Stimulated activated memory B cell treated with anti-CD40 and anti-IgM and Interleukin-4, amounts not matched to agents 10 μg/mL and 1 μg/mL and 100 μg/mL, for 72 hours (primary cell): ENCODE results near the gene EPHA3.
A peak's percentile ranks its signal among the peaks of the same experiment; 100 is the strongest.

ENCODE experiments used
- ATAC-seq: fragments of 150-1000 bp; cut with Tn5 transposase; 2 replicates; pipeline ENCODE4 v1.10.0; 2021
- H3K27ac Mint-ChIP-seq: one replicate; pipeline ENCODE4 v1.8.0; 2022; ENCODE audit warnings: mild to moderate bottlenecking, mixed read lengths
- H3K27me3 Mint-ChIP-seq: one replicate; pipeline ENCODE4 v1.8.0; 2022; ENCODE audit warnings: mixed read lengths
- H3K36me3 Mint-ChIP-seq: one replicate; pipeline ENCODE4 v1.8.0; 2022; ENCODE audit warnings: mixed read lengths
- H3K4me1 Mint-ChIP-seq: one replicate; pipeline ENCODE4 v1.8.0; 2022; ENCODE audit warnings: mixed read lengths
- H3K4me3 Mint-ChIP-seq: one replicate; pipeline ENCODE4 v1.8.0; 2022; ENCODE audit warnings: mild to moderate bottlenecking, moderate library complexity, mixed read lengths
- H3K9me3 Mint-ChIP-seq: one replicate; pipeline ENCODE4 v1.8.0; 2022; ENCODE audit warnings: mixed read lengths

EPHA3 gene

GRCh38 chr3:89107461-89108290 is at the start of gene EPHA3:
Gene EPHA3 (plus strand): TSS chr3:89107621. CDS start chr3:89107749, 128 bp downstream.
- Mint-ChIP-seq H3K9me3 (no peaks in the 10 kb centered on the region), H3K27ac (no peak within 1 kb of the TSS), H3K36me3 (no peaks in the 10 kb centered on the region), H3K4me3 (peak within 1 kb of the TSS; percentile 75), H3K4me1 (peaks cover 14% of the 10 kb centered on the region), H3K27me3 (no peaks in the 10 kb centered on the region)
- ATAC-seq = peak; percentile 94

GRCh38 chr3:89058371-89058770 is 49.0 kb upstream of the EPHA3 start:
- no peak for ATAC-seq
- H3K9me3 Mint-ChIP-seq = no peaks in the 10 kb centered on the region
- no peak overlapping the region for H3K27ac Mint-ChIP-seq
- no peak overlapping the region for H3K4me3 Mint-ChIP-seq
- H3K27me3 Mint-ChIP-seq = no peaks in the 10 kb centered on the region
- H3K36me3 Mint-ChIP-seq = no peaks in the 10 kb centered on the region
- no peaks in the 10 kb centered on the region for H3K4me1 Mint-ChIP-seq

- H3K36me3 Mint-ChIP-seq = no peaks in the 10 kb centered on the region
- no peaks in the 10 kb centered on the region for H3K27me3 Mint-ChIP-seq
- no peaks in the 10 kb centered on the region for H3K9me3 Mint-ChIP-seq
- no peaks in the 10 kb centered on the region for H3K4me1 Mint-ChIP-seq
- no peak overlapping the region for H3K4me3 Mint-ChIP-seq
- no peak overlapping the region for H3K27ac Mint-ChIP-seq
- ATAC-seq = no peak
These were observed 48.1 kb upstream of the EPHA3 start for GRCh38 chr3:89059211-89059925.

- Mint-ChIP-seq H3K4me1 (no peaks in the 10 kb centered on the region), H3K9me3 (no peaks in the 10 kb centered on the region), H3K27ac (no peak overlapping the region), H3K36me3 (no peaks in the 10 kb centered on the region), H3K4me3 (no peak overlapping the region), H3K27me3 (no peaks in the 10 kb centered on the region)
- ATAC-seq = no peak
These were observed 46.2 kb upstream of the EPHA3 start for GRCh38 chr3:89061259-89061658.

GRCh38 chr3:89067736-89068135 is 39.7 kb upstream of the EPHA3 start:
- Mint-ChIP-seq H3K4me3 (no peak overlapping the region), H3K27me3 (no peaks in the 10 kb centered on the region), H3K36me3 (no peaks in the 10 kb centered on the region), H3K9me3 (peaks cover 3% of the 10 kb centered on the region), H3K4me1 (no peaks in the 10 kb centered on the region), H3K27ac (no peak overlapping the region)
- no peak for ATAC-seq

- Mint-ChIP-seq H3K27ac (no peak overlapping the region), H3K36me3 (no peaks in the 10 kb centered on the region), H3K4me1 (no peaks in the 10 kb centered on the region), H3K9me3 (peaks cover 3% of the 10 kb centered on the region), H3K27me3 (no peaks in the 10 kb centered on the region), H3K4me3 (no peak overlapping the region)
- no peak for ATAC-seq
These were observed 34.8 kb upstream of the EPHA3 start for GRCh38 chr3:89072642-89073041.

- no peaks in the 10 kb centered on the region for H3K4me1 Mint-ChIP-seq
- H3K27ac Mint-ChIP-seq = no peak overlapping the region
- no peaks in the 10 kb centered on the region for H3K36me3 Mint-ChIP-seq
- H3K9me3 Mint-ChIP-seq = no peaks in the 10 kb centered on the region
- no peak for ATAC-seq
- H3K4me3 Mint-ChIP-seq = no peak overlapping the region
- H3K27me3 Mint-ChIP-seq = no peaks in the 10 kb centered on the region
These were observed 27.5 kb upstream of the EPHA3 start for GRCh38 chr3:89079944-89080343.

GRCh38 chr3:89087851-89088250 is 19.6 kb upstream of the EPHA3 start:
- no peaks in the 10 kb centered on the region for H3K36me3 Mint-ChIP-seq
- H3K27ac Mint-ChIP-seq = no peak overlapping the region
- no peak for ATAC-seq
- no peaks in the 10 kb centered on the region for H3K9me3 Mint-ChIP-seq
- H3K4me3 Mint-ChIP-seq = no peak overlapping the region
- H3K4me1 Mint-ChIP-seq = no peaks in the 10 kb centered on the region
- H3K27me3 Mint-ChIP-seq = no peaks in the 10 kb centered on the region

GRCh38 chr3:89098173-89098572 is 9.2 kb upstream of the EPHA3 start:
- Mint-ChIP-seq H3K36me3 (no peaks in the 10 kb centered on the region), H3K4me3 (no peak overlapping the region), H3K27ac (no peak overlapping the region), H3K9me3 (no peaks in the 10 kb centered on the region), H3K27me3 (no peaks in the 10 kb centered on the region), H3K4me1 (no peaks in the 10 kb centered on the region)
- no peak for ATAC-seq

GRCh38 chr3:89098964-89099585 is 8.3 kb upstream of the EPHA3 start:
- Mint-ChIP-seq H3K27me3 (no peaks in the 10 kb centered on the region), H3K36me3 (no peaks in the 10 kb centered on the region), H3K27ac (no peak overlapping the region), H3K4me3 (no peak overlapping the region), H3K4me1 (no peaks in the 10 kb centered on the region), H3K9me3 (no peaks in the 10 kb centered on the region)
- ATAC-seq = no peak

GRCh38 chr3:89101251-89101650 is 6.2 kb upstream of the EPHA3 start:
- no peak for ATAC-seq
- H3K27ac Mint-ChIP-seq = no peak overlapping the region
- H3K4me1 Mint-ChIP-seq = no peaks in the 10 kb centered on the region
- H3K9me3 Mint-ChIP-seq = no peaks in the 10 kb centered on the region
- H3K36me3 Mint-ChIP-seq = no peaks in the 10 kb centered on the region
- no peaks in the 10 kb centered on the region for H3K27me3 Mint-ChIP-seq
- H3K4me3 Mint-ChIP-seq = no peak overlapping the region

GRCh38 chr3:89101921-89102320 is 5.5 kb upstream of the EPHA3 start:
- ATAC-seq = no peak
- Mint-ChIP-seq H3K27me3 (no peaks in the 10 kb centered on the region), H3K27ac (no peak overlapping the region), H3K4me3 (no peak overlapping the region), H3K9me3 (no peaks in the 10 kb centered on the region), H3K4me1 (no peaks in the 10 kb centered on the region), H3K36me3 (no peaks in the 10 kb centered on the region)

GRCh38 chr3:89104499-89104898 is 2.9 kb upstream of the EPHA3 start:
- no peaks in the 10 kb centered on the region for H3K9me3 Mint-ChIP-seq
- H3K27me3 Mint-ChIP-seq = no peaks in the 10 kb centered on the region
- H3K4me1 Mint-ChIP-seq = peaks cover 14% of the 10 kb centered on the region
- ATAC-seq = no peak
- no peaks in the 10 kb centered on the region for H3K36me3 Mint-ChIP-seq
- no peak overlapping the region for H3K4me3 Mint-ChIP-seq
- no peak overlapping the region for H3K27ac Mint-ChIP-seq

GRCh38 chr3:89105503-89105902 is 1.9 kb upstream of the EPHA3 start:
- no peaks in the 10 kb centered on the region for H3K27me3 Mint-ChIP-seq
- no peaks in the 10 kb centered on the region for H3K9me3 Mint-ChIP-seq
- no peak overlapping the region for H3K4me3 Mint-ChIP-seq
- peaks cover 14% of the 10 kb centered on the region for H3K4me1 Mint-ChIP-seq
- ATAC-seq = no peak
- H3K27ac Mint-ChIP-seq = no peak overlapping the region
- H3K36me3 Mint-ChIP-seq = no peaks in the 10 kb centered on the region

- H3K27ac Mint-ChIP-seq = no peak overlapping the region
- H3K4me1 Mint-ChIP-seq = peaks cover 14% of the 10 kb centered on the region
- H3K4me3 Mint-ChIP-seq = peak overlapping the region; percentile 75
- ATAC-seq = no peak
- H3K9me3 Mint-ChIP-seq = no peaks in the 10 kb centered on the region
- H3K36me3 Mint-ChIP-seq = no peaks in the 10 kb centered on the region
- H3K27me3 Mint-ChIP-seq = no peaks in the 10 kb centered on the region
These were observed 800 bp downstream of the EPHA3 start for GRCh38 chr3:89108291-89108550.

GRCh38 chr3:89113344-89113743 is 5.9 kb downstream of the EPHA3 start:
- ATAC-seq = no peak

More at GRCh38 chr3:89113344-89113743, 5.9 kb downstream of the EPHA3 start:
- no peaks in the 10 kb centered on the region for H3K9me3 Mint-ChIP-seq
- no peaks in the 10 kb centered on the region for H3K36me3 Mint-ChIP-seq
- peaks cover 9% of the 10 kb centered on the region for H3K4me1 Mint-ChIP-seq
- H3K27me3 Mint-ChIP-seq = peaks cover 7% of the 10 kb centered on the region
- no peak overlapping the region for H3K4me3 Mint-ChIP-seq
- no peak overlapping the region for H3K27ac Mint-ChIP-seq
